MCF 10A (cell line): ENCODE data around the gene ZNF532. TPM values are rescaled to one million over a fixed set of nuclear protein-coding genes. Genes with fewer than 3 reads are reported as not detected.
A peak's percentile ranks its signal among the peaks of the same experiment; 100 is the strongest.

Experiments used
- BruUV-seq: library from RNA; stranded (reverse); fragments of 400-500 nt; replicated peaks from 2 replicates; lab custom pipeline; 2021; lab: Mats Ljungman, UMichigan
- CTCF ChIA-PET: fragments of 300-600 bp; sonication (Branson Sonifier 250); formaldehyde crosslinking; extraction: SDS; loops from one replicate; lab custom pipeline; 2021; ENCODE audit warnings: antibody characterized with exemption, inconsistent platforms; lab: Yijun Ruan, JAX
- POLR2A ChIA-PET: fragments of 300-600, 350-650 bp; sonication (Branson Sonifier 250); formaldehyde crosslinking; extraction: SDS; loops from one replicate; lab custom pipeline; 2020; ENCODE audit warnings: antibody characterized with exemption, inconsistent platforms; lab: Yijun Ruan, JAX
- DNase-seq: peaks from one replicate; pipeline ENCODE4 v3.0.0-alpha.2; 2018; ENCODE audit not compliant: unreplicated experiment
- H3K27ac Mint-ChIP-seq: one replicate; pipeline ENCODE4 v1.8.0; 2022; ENCODE audit warnings: mild to moderate bottlenecking, low read depth, mixed read lengths; ENCODE audit not compliant: unreplicated experiment
- H3K27me3 Mint-ChIP-seq: one replicate; pipeline ENCODE4 v1.8.0; 2022; ENCODE audit warnings: mixed read lengths; ENCODE audit not compliant: insufficient read depth, unreplicated experiment
- H3K36me3 Mint-ChIP-seq: one replicate; pipeline ENCODE4 v1.8.0; 2022; ENCODE audit warnings: mild to moderate bottlenecking, moderate library complexity, mixed read lengths; ENCODE audit not compliant: insufficient read depth, unreplicated experiment
- H3K4me1 Mint-ChIP-seq: one replicate; pipeline ENCODE4 v1.8.0; 2022; ENCODE audit warnings: mixed read lengths; ENCODE audit not compliant: insufficient read depth, unreplicated experiment
- H3K4me3 Mint-ChIP-seq: one replicate; pipeline ENCODE4 v1.8.0; 2022; ENCODE audit warnings: mild to moderate bottlenecking, moderate library complexity, mixed read lengths; ENCODE audit not compliant: unreplicated experiment
- H3K9me3 Mint-ChIP-seq: one replicate; pipeline ENCODE4 v1.8.0; 2022; ENCODE audit warnings: mixed read lengths; ENCODE audit not compliant: unreplicated experiment
- CTCF ChIP-seq: fragments of 200-600 bp; IDR thresholded peaks from one replicate; pipeline ENCODE4 v1.8.0; 2022; ENCODE audit warnings: antibody characterized with exemption, mild to moderate bottlenecking; ENCODE audit not compliant: unreplicated experiment
- intact Hi-C: fragments of 100-400 bp; cut with micrococcal nuclease; formaldehyde crosslinking; loops from 2 replicates; pipeline ENCODE4 v1.14.1; 2022
- total RNA-seq: library from RNA; stranded (reverse); gene quantifications from 2 replicates; pipeline ENCODE4 v1.2.3, GENCODE V29; 2022

Gene ZNF532
- total RNA-seq, 1 experiment from 2014 or later = 64.1 TPM

- BruUV-seq = no TSS peak
- peaks cover 44% of the 10 kb centered on the region for H3K4me1 Mint-ChIP-seq
- intact Hi-C loops = loop anchor here (5.0 kb wide), 1 partner anchor 40 kb away; no protein-coding TSS in a partner anchor
- peak overlapping the region; percentile 69 for H3K27ac Mint-ChIP-seq
- no peaks in the 10 kb centered on the region for H3K27me3 Mint-ChIP-seq
- ChIA-PET CTCF (interaction anchor here (1.1 kb wide), 1 partner anchor 211 kb away, joined by 3 read pairs; no protein-coding TSS in a partner anchor), POLR2A (interaction anchor here (0.7 to 1.4 kb wide), 2 partner anchors 15 to 27 kb away, joined by 5 to 12 read pairs; no protein-coding TSS in a partner anchor)
- H3K36me3 Mint-ChIP-seq = no peaks in the 10 kb centered on the region
- no peak overlapping the region for H3K4me3 Mint-ChIP-seq
- DNase-seq = peak; percentile 12
- no peaks in the 10 kb centered on the region for H3K9me3 Mint-ChIP-seq
- TF ChIP-seq CTCF = no peak
Observed at GRCh38 chr18:58992301-58993231, 127.9 kb downstream of the ZNF532 start.

GRCh38 chr18:58993260-58993659 lies 128.6 kb downstream of the ZNF532 start:
- Mint-ChIP-seq H3K27me3 (no peaks in the 10 kb centered on the region), H3K4me1 (peaks cover 44% of the 10 kb centered on the region), H3K36me3 (no peaks in the 10 kb centered on the region), H3K27ac (peak overlapping the region; percentile 69), H3K9me3 (no peaks in the 10 kb centered on the region), H3K4me3 (no peak overlapping the region)
- ChIA-PET POLR2A (interaction anchor here (0.7 to 1.4 kb wide), 3 partner anchors 15 to 127 kb away, joined by 4 to 12 read pairs (median 5); no protein-coding TSS in a partner anchor), CTCF (interaction anchor here (0.5 to 1.1 kb wide), 4 partner anchors 16 to 212 kb away, joined by 3 to 4 read pairs (median 3); no protein-coding TSS in a partner anchor)
- peak; percentile 82 for DNase-seq
- no peak for TF ChIP-seq CTCF
- intact Hi-C loops = loop anchor here (5.0 kb wide), 1 partner anchor 41 kb away; no protein-coding TSS in a partner anchor
- no TSS peak for BruUV-seq

GRCh38 chr18:58995663-58996062 lies 131.0 kb downstream of the ZNF532 start:
- peaks cover 52% of the 10 kb centered on the region for H3K4me1 Mint-ChIP-seq
- DNase-seq = no peak
- no peak for TF ChIP-seq CTCF
- CTCF ChIA-PET = interaction anchor here (0.6 kb wide), 1 partner anchor 710 kb away, joined by 4 read pairs; no protein-coding TSS in a partner anchor
- no peaks in the 10 kb centered on the region for H3K9me3 Mint-ChIP-seq
- intact Hi-C loops = no loop called here
- no TSS peak for BruUV-seq
- H3K4me3 Mint-ChIP-seq = no peak overlapping the region
- no peaks in the 10 kb centered on the region for H3K36me3 Mint-ChIP-seq
- no peak overlapping the region for H3K27ac Mint-ChIP-seq
- POLR2A ChIA-PET = interaction anchor here (0.6 kb wide), 1 partner anchor 73 kb away, joined by 3 read pairs; no protein-coding TSS in a partner anchor
- no peaks in the 10 kb centered on the region for H3K27me3 Mint-ChIP-seq

GRCh38 chr18:58996131-58996641 lies 131.5 kb downstream of the ZNF532 start:
- DNase-seq = peak; percentile 65
- Mint-ChIP-seq H3K27ac (peak overlapping the region; percentile 33), H3K4me1 (peaks cover 48% of the 10 kb centered on the region), H3K9me3 (no peaks in the 10 kb centered on the region), H3K27me3 (no peaks in the 10 kb centered on the region), H3K36me3 (no peaks in the 10 kb centered on the region), H3K4me3 (no peak overlapping the region)
- intact Hi-C loops = no loop called here
- no peak for TF ChIP-seq CTCF
- ChIA-PET POLR2A (interaction anchor here (0.6 to 0.7 kb wide), 2 partner anchors 12 to 72 kb away, joined by 3 to 8 read pairs; no protein-coding TSS in a partner anchor), CTCF (no interaction called here)
- BruUV-seq = no TSS peak
